Smooth muscle cell (in vitro differentiated cells): ENCODE results near the gene CD248. TPM values are rescaled to one million over a fixed set of nuclear protein-coding genes. Genes with fewer than 3 reads are reported as not detected.

Experiments
- DNase-seq: peaks from one replicate; lab custom pipeline; 2025; ENCODE audit not compliant: unreplicated experiment; lab: John Stamatoyannopoulos, UW
- H2AFZ ChIP-seq: fragments of 200-600 bp; sonication (generic); 2 replicates; pipeline ENCODE4 v1.6.0; 2016; ENCODE audit warnings: antibody characterized with exemption, low read depth, mild to moderate bottlenecking
- H3F3A ChIP-seq: fragments of 200-600 bp; sonication (generic); 2 replicates; pipeline ENCODE4 v1.6.0; 2017; ENCODE audit warnings: antibody characterized with exemption, low read depth
- H3K27ac ChIP-seq: fragments of 200-600 bp; sonication (generic); 2 replicates; pipeline ENCODE4 v1.5.1; 2016; ENCODE audit warnings: low read depth, mild to moderate bottlenecking
- H3K27me3 ChIP-seq: fragments of 200-600 bp; sonication (generic); 2 replicates; pipeline ENCODE4 v1.6.1; 2016; ENCODE audit warnings: low read depth, mild to moderate bottlenecking
- H3K36me3 ChIP-seq: fragments of 200-600 bp; sonication (generic); 2 replicates; pipeline ENCODE4 v1.5.1; 2016; ENCODE audit warnings: low read depth
- H3K4me1 ChIP-seq: fragments of 200-600 bp; sonication (generic); 2 replicates; pipeline ENCODE4 v1.5.1; 2016; ENCODE audit warnings: low read depth
- H3K4me2 ChIP-seq: fragments of 200-600 bp; sonication (generic); 2 replicates; pipeline ENCODE4 v1.6.0; 2016; ENCODE audit warnings: mild to moderate bottlenecking
- H3K4me3 ChIP-seq: fragments of 200-600 bp; sonication (generic); 2 replicates; pipeline ENCODE4 v1.5.1; 2016; ENCODE audit warnings: mild to moderate bottlenecking
- H3K79me2 ChIP-seq: fragments of 200-600 bp; sonication (generic); 2 replicates; pipeline ENCODE4 v1.6.0; 2016; ENCODE audit warnings: low read depth, mild to moderate bottlenecking
- H3K9ac ChIP-seq: fragments of 200-600 bp; sonication (generic); 2 replicates; pipeline ENCODE4 v1.6.0; 2016; ENCODE audit warnings: low read depth
- H3K9me3 ChIP-seq: fragments of 200-600 bp; sonication (generic); replicated peaks from 2 replicates; pipeline ENCODE4 v1.5.1; 2016; ENCODE audit warnings: low read depth
- H4K20me1 ChIP-seq: fragments of 200-600 bp; sonication (generic); 2 replicates; pipeline ENCODE4 v1.6.0; 2016; ENCODE audit warnings: low read depth
- WGBS: methylation state at CpG from one replicate; pipeline ENCODE4 v1.1.7; 2016; ENCODE audit warnings: low lambda C conversion rate; 5-methylcytosine and 5-hydroxymethylcytosine counted together
- polyA plus RNA-seq: library from polyadenylated mRNA; unstranded; fragments of >200 nt; fragmentation: Nextera tagmentation; extraction: Ambion mirVana; gene quantifications from 2 replicates; pipeline ENCODE4 v1.2.1, GENCODE V29; 2016
- total RNA-seq: library from RNA; depleted of rRNA; stranded (reverse); fragments of >200 nt; gene quantifications from 2 replicates; pipeline ENCODE4 v1.2.3, GENCODE V29; 2014
- TF ChIP-seq, protein P1 (sequence below): fragments of 200-600 bp; sonication (generic); IDR thresholded peaks from 2 replicates; pipeline ENCODE4 v1.5.1; 2017; ENCODE audit warnings: borderline replicate concordance, mild to moderate bottlenecking, antibody characterized with exemption; ENCODE audit not compliant: insufficient read depth, poor library complexity, severe bottlenecking

CD248 gene
- total and polyA plus RNA-seq, 2 experiments from 2014 or later, result 35.5 to 287 TPM

DNA sequence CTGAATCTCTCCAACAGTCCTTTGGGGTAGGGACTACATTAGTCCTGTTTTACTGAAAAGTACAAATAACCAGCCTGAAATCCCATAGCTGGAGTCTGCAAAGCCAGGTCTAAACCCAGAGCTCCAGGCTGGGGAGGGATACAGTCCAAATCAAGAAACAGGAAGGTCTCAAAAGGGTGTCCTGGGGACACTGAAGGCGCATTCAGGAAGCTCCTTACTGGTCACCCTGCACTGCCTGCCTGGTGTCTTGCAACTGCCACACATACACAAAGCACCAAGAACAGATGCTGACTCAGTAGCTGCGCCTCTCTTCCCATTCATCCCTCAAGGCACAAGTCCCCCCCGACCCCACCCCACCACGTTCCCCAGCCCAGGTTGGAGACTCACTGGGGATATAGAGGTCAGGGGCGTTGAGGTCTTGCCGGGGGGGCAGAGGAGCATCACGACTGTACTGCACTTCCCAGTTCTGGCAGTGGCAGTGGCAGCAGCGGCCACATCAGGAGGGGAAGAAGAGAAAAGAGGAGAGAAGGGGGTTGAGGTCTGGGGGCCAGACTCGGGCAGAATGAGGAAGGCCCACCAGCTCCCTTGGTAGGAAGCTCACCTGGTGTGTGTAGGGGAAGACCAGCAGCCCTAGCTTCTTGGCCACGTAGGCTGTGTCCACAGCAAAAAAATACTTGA, 29.5 kb downstream of the CD248 start:
- peaks cover 20% of the 10 kb centered on the region for H3K4me1 ChIP-seq
- DNase-seq, result no peak
- peak overlapping the region; percentile 71 for H3K4me3 ChIP-seq
- TF ChIP-seq, protein P1, sequence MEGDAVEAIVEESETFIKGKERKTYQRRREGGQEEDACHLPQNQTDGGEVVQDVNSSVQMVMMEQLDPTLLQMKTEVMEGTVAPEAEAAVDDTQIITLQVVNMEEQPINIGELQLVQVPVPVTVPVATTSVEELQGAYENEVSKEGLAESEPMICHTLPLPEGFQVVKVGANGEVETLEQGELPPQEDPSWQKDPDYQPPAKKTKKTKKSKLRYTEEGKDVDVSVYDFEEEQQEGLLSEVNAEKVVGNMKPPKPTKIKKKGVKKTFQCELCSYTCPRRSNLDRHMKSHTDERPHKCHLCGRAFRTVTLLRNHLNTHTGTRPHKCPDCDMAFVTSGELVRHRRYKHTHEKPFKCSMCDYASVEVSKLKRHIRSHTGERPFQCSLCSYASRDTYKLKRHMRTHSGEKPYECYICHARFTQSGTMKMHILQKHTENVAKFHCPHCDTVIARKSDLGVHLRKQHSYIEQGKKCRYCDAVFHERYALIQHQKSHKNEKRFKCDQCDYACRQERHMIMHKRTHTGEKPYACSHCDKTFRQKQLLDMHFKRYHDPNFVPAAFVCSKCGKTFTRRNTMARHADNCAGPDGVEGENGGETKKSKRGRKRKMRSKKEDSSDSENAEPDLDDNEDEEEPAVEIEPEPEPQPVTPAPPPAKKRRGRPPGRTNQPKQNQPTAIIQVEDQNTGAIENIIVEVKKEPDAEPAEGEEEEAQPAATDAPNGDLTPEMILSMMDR, result no peak
- H3K27ac ChIP-seq, result peak overlapping the region; percentile 93
- no peak overlapping the region for H2AFZ ChIP-seq
- no peaks in the 10 kb centered on the region for H3F3A ChIP-seq
- WGBS, result 96% methylated on average over 10 of the region's 10 CpGs
- H4K20me1 ChIP-seq, result peaks cover 53% of the 10 kb centered on the region
- H3K36me3 ChIP-seq, result no peaks in the 10 kb centered on the region
- no peaks in the 10 kb centered on the region for H3K9me3 ChIP-seq
- H3K4me2 ChIP-seq, result peak overlapping the region; percentile 86
- peak overlapping the region; percentile 90 for H3K9ac ChIP-seq
- H3K27me3 ChIP-seq, result peaks cover 19% of the 10 kb centered on the region
- peaks cover 35% of the 10 kb centered on the region for H3K79me2 ChIP-seq

GRCh38 chr11:66286699-66287098, 30.1 kb downstream of the CD248 start:
- H3K9me3 ChIP-seq, result no peaks in the 10 kb centered on the region
- H2AFZ ChIP-seq, result no peak overlapping the region
- H4K20me1 ChIP-seq, result peaks cover 59% of the 10 kb centered on the region
- no peak overlapping the region for H3K4me2 ChIP-seq
- TF ChIP-seq, protein P1, result no peak
- no peak for DNase-seq
- 90% methylated on average over 5 of the region's 5 CpGs for whole genome bisulfite sequencing
- H3K4me3 ChIP-seq, result no peak overlapping the region
- no peaks in the 10 kb centered on the region for H3K36me3 ChIP-seq
- H3F3A ChIP-seq, result no peaks in the 10 kb centered on the region
- H3K79me2 ChIP-seq, result peaks cover 35% of the 10 kb centered on the region
- no peak overlapping the region for H3K9ac ChIP-seq
- no peak overlapping the region for H3K27ac ChIP-seq
- H3K4me1 ChIP-seq, result peaks cover 20% of the 10 kb centered on the region
- H3K27me3 ChIP-seq, result peaks cover 13% of the 10 kb centered on the region

- Histone ChIP-seq H3K9ac (no peak overlapping the region), H3K79me2 (peaks cover 35% of the 10 kb centered on the region), H3K27me3 (peaks cover 1% of the 10 kb centered on the region), H2AFZ (no peak overlapping the region), H3K4me1 (peaks cover 20% of the 10 kb centered on the region), H3K4me2 (no peak overlapping the region), H3K27ac (no peak overlapping the region), H3K36me3 (no peaks in the 10 kb centered on the region), H3F3A (no peaks in the 10 kb centered on the region), H4K20me1 (peaks cover 60% of the 10 kb centered on the region), H3K4me3 (no peak overlapping the region), H3K9me3 (no peaks in the 10 kb centered on the region)
- no peak for DNase-seq
- TF ChIP-seq, protein P1, result no peak
- WGBS, result 97% methylated on average over 13 of the region's 13 CpGs
These were observed 31.4 kb downstream of the CD248 start for GRCh38 chr11:66285250-66285947.
